Skeletal muscle tissue (tissue), 4 donors: ENCODE results near the gene ZMYND11. TPM values are rescaled to one million over a fixed set of nuclear protein-coding genes. Genes with fewer than 3 reads are reported as not detected.

Experiments used
- H3K27ac ChIP-seq: one replicate; pipeline ENCODE4 v1.7.0; 2013; ENCODE audit warnings: mild to moderate bottlenecking, low read depth, low read length, inconsistent platforms
- H3K27me3 ChIP-seq, 3 donors: one replicate each; pipeline ENCODE4 v1.7.0; 2013; ENCODE audit warnings: low read length in 3 of 3; ENCODE audit not compliant: control insufficient read depth in 3 of 3, insufficient read depth in 3 of 3
- H3K36me3 ChIP-seq, 3 donors: one replicate each; pipeline ENCODE4 v1.7.0; 2013; ENCODE audit warnings: low read length in 3 of 3; ENCODE audit not compliant: control insufficient read depth in 3 of 3, insufficient read depth in 3 of 3
- H3K4me1 ChIP-seq, 3 donors: one replicate each; pipeline ENCODE4 v1.7.0; 2013; ENCODE audit warnings: low read length in 3 of 3, mild to moderate bottlenecking in 3 of 3; ENCODE audit not compliant: control insufficient read depth in 3 of 3, insufficient read depth in 3 of 3
- H3K4me3 ChIP-seq, 3 donors: one replicate each; pipeline ENCODE4 v1.7.0; 2013; ENCODE audit warnings: low read length in 3 of 3
- H3K9ac ChIP-seq, 3 donors: one replicate each; pipeline ENCODE4 v1.7.0; 2013; ENCODE audit warnings: low read length in 3 of 3, mild to moderate bottlenecking in 3 of 3, moderate library complexity in 2 of 3, low read depth in 1 of 3
- H3K9me3 ChIP-seq, 3 donors: one replicate each; pipeline ENCODE4 v1.7.0; 2013; ENCODE audit warnings: low read length in 3 of 3; ENCODE audit not compliant: control insufficient read depth in 3 of 3
- total RNA-seq: library from RNA; depleted of rRNA; stranded (reverse); fragments of >200 nt; gene quantifications from one replicate; pipeline ENCODE4 v1.2.3, GENCODE V29; 2014
- donor health status: Osteomylitis.

ZMYND11 gene
- total RNA-seq, 1 donor from 2014 or later = 35.0 TPM

DNA sequence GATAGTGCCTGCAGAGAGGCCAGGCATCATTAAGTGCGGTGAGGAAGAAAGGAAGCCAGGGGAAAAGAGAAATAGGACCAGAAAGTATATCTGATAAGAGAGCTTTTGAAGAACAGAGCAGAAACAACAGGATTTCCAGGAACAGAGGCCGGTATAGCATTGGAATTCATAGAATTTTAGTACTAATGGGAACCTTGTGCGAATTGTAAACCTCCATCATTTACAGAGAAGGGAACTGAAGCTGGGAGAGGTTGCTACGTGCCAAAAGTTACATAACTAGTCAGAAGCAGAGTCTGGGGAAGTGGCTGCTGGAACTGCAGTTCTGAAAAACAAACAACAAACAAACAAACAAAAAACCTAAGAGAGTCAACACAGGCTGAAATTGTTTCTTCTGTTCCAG lies 5.4 kb upstream of the ZMYND11 start:
- Histone ChIP-seq H3K4me1 (peaks cover 6 to 12% (median 8%) of the 10 kb centered on the region in 3 donors), H3K36me3 (no peaks in the 10 kb centered on the region), H3K27ac (no peak overlapping the region), H3K9me3 (no peaks in the 10 kb centered on the region), H3K27me3 (no peaks in the 10 kb centered on the region), H3K9ac (no peak overlapping the region), H3K4me3 (no peak overlapping the region)

- Histone ChIP-seq H3K4me1 (peaks cover 16 to 26% (median 18%) of the 10 kb centered on the region in 3 donors), H3K9me3 (no peaks in the 10 kb centered on the region), H3K9ac (peak overlapping the region in 2 of 3 donors; percentile 21 to 75), H3K36me3 (no peaks in the 10 kb centered on the region), H3K27ac (no peak overlapping the region), H3K4me3 (peak overlapping the region in 2 of 3 donors; percentile 69 to 88), H3K27me3 (no peaks in the 10 kb centered on the region)
These were observed 2.0 kb upstream of the ZMYND11 start for GRCh38 chr10:132946-133898.

DNA sequence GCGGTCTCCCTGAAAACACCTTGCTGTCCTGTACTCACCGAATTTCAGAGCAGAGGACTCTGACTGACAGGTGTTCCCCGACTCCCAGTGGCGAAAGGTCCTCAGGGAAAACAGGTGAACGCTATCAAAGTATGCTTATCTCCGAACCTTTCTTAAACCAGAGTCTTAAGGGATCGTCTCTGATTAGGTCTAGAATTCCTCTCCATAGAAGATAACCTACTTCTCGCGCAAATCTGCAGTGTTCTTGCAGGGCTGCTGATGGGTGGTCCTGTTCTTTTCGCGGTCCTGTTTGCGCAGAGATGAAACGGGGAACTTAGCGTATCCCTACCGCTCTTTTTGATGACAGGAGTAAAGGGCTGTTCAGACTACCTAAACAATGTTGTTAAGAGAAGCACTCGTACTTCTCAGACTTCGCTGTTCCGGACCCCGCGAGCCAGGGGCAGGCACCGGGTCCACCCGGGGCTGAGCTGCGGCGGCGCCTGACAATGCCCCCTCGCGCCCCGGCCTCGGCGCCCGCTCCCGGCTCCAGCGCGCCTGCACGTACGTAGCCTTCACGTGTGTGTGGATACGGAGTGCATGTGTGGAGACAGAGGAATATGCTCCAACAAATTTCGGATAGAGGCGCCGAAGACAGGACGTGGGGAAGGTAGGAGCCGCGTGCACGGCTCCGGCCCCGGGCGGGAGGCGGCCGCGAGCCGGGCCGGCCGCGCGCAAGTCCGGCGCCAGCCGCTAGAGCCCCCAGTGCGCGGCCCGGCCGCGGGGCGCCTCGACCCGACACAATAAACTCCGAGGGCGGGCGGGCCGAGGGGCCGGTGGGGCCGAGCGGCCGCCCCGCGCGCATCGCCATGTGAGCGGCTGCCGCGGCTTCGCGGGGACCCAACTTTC lies 766 bp upstream of the ZMYND11 start:
- H3K4me3 ChIP-seq = peak overlapping the region; percentile 69 to 88 (median 85)
- H3K27ac ChIP-seq = peak overlapping the region; percentile 70
- H3K9me3 ChIP-seq = no peaks in the 10 kb centered on the region
- H3K36me3 ChIP-seq = no peaks in the 10 kb centered on the region
- H3K27me3 ChIP-seq = no peaks in the 10 kb centered on the region
- H3K4me1 ChIP-seq = peaks cover 16 to 26% (median 18%) of the 10 kb centered on the region in 3 donors
- H3K9ac ChIP-seq = peak overlapping the region; percentile 75 to 89 (median 78)

DNA sequence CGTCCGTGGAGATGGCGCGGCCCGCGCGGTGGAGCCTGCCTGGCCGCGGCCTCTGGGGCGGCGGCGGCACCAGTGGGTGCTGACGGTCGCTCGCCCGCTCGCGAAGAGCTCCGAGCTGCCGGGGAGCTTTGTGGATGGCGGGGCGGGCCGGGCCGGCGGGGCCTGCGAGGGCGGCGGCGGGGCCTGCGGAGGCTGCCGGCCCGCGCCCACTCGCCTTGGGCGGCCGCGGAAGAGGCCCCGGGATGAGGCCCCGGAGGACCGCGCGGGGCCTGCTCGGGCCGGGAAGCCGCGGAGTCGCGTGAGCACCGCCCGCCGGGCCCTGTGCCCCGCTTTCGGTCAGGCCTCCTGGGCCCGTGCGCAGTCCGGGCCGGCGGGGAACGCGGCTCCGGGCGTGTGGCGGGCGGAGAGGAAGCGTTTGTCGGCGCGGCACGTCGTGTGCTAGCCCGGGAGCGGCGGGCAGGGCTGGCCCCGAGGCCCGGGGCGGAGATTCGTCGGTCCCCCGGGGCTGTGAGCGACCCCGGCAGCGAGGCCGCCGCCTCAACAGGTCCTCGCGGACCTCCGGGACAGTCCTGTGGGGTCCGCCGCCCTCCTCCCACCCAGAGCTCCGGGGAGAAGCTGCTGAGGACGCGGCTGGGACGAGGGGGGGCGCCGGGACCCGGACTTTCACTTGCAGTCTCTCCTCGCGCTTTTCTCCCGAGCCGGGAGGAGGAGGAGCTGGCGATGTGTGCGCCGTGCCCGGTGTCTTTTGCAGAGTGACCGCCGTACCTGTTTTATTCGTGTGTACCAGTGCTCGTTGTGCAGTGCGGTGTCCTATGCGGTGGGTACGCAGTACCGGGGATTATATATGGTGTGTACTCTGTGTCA lies 578 bp downstream of the ZMYND11 start:
- Histone ChIP-seq H3K27ac (peak overlapping the region; percentile 83), H3K4me1 (peaks cover 16 to 26% (median 18%) of the 10 kb centered on the region in 3 donors), H3K36me3 (no peaks in the 10 kb centered on the region), H3K27me3 (no peaks in the 10 kb centered on the region), H3K9me3 (no peaks in the 10 kb centered on the region), H3K9ac (peak overlapping the region; percentile 89 to 91 (median 90)), H3K4me3 (peak overlapping the region; percentile 92 to 96 (median 92))

DNA sequence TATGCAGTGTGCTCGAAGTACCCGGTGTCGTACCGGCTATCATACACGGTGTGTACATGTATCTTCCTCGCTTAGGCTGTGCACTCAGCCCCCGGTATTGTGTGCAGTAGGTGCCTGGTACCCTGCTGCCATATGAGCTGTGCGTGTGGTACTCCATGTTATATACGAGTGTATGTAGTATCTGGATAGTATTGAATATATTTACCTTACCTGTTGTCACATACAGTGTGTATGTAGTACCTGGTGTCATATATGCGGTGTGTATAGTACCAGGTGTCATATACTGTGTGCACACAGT lies 1.2 kb downstream of the ZMYND11 start:
- no peaks in the 10 kb centered on the region for H3K27me3 ChIP-seq
- no peaks in the 10 kb centered on the region for H3K9me3 ChIP-seq
- H3K4me3 ChIP-seq = peak overlapping the region; percentile 92 to 96 (median 92)
- peak overlapping the region; percentile 83 for H3K27ac ChIP-seq
- peaks cover 16 to 26% (median 18%) of the 10 kb centered on the region in 3 donors for H3K4me1 ChIP-seq
- peak overlapping the region; percentile 89 to 91 (median 90) for H3K9ac ChIP-seq
- no peaks in the 10 kb centered on the region for H3K36me3 ChIP-seq

- H3K4me3 ChIP-seq = peak overlapping the region; percentile 92 to 96 (median 92)
- no peaks in the 10 kb centered on the region for H3K36me3 ChIP-seq
- H3K9ac ChIP-seq = peak overlapping the region in 1 of 3 donors; percentile 91
- no peaks in the 10 kb centered on the region for H3K27me3 ChIP-seq
- no peak overlapping the region for H3K27ac ChIP-seq
- H3K4me1 ChIP-seq = peaks cover 16 to 26% (median 18%) of the 10 kb centered on the region in 3 donors
- H3K9me3 ChIP-seq = no peaks in the 10 kb centered on the region
These were observed 1.8 kb downstream of the ZMYND11 start for GRCh38 chr10:137031-137430.

DNA sequence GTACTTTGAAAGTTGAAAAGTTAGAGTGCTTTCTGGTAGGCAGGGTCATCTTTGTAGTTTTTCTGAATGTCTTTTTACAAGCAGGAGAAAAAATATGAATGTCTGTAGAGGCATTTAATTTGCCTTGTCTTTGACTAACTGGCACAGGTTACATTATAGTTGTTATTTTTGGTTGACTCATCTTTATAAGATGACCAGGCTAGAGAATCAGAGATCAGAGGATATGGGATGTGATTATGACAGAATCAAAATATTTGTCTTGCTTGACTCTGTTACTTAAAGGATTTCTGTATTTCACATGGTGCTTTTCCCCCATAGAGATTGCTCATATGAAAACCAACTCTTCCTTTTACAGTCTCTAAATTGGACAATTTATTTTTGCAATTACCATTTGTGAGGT lies 2.4 kb downstream of the ZMYND11 start:
- Histone ChIP-seq H3K4me1 (peaks cover 16 to 26% (median 18%) of the 10 kb centered on the region in 3 donors), H3K9me3 (no peaks in the 10 kb centered on the region), H3K36me3 (no peaks in the 10 kb centered on the region), H3K27ac (no peak overlapping the region), H3K4me3 (no peak overlapping the region), H3K9ac (no peak overlapping the region), H3K27me3 (no peaks in the 10 kb centered on the region)

- Histone ChIP-seq H3K4me3 (peak overlapping the region in 1 of 3 donors; percentile 7), H3K9me3 (no peaks in the 10 kb centered on the region), H3K27ac (no peak overlapping the region), H3K36me3 (no peaks in the 10 kb centered on the region), H3K27me3 (no peaks in the 10 kb centered on the region), H3K9ac (no peak overlapping the region), H3K4me1 (peaks cover 0 to under 1% (median 0%) of the 10 kb centered on the region in 3 donors)
These were observed 7.1 kb downstream of the ZMYND11 start for GRCh38 chr10:142371-142770.

GRCh38 chr10:152915-153314 lies 17.7 kb downstream of the ZMYND11 start:
- H3K36me3 ChIP-seq = no peaks in the 10 kb centered on the region
- H3K4me3 ChIP-seq = no peak overlapping the region
- no peaks in the 10 kb centered on the region for H3K27me3 ChIP-seq

More at GRCh38 chr10:152915-153314, 17.7 kb downstream of the ZMYND11 start:
- Histone ChIP-seq H3K4me1 (peaks cover 0 to 8% (median 4%) of the 10 kb centered on the region in 3 donors), H3K27ac (no peak overlapping the region), H3K9me3 (no peaks in the 10 kb centered on the region), H3K9ac (no peak overlapping the region)
